H4 (cell line): ENCODE results near the gene SPAG6. TPM values are rescaled to one million over a fixed set of nuclear protein-coding genes. Genes with fewer than 3 reads are reported as not detected.
"Not testable (repeated sequence)": the region's sequence is repeated elsewhere in the genome, so short reads cannot be mapped to it uniquely, and the experiment has no call there.

ENCODE experiments used
- DNase-seq: peaks from one replicate; pipeline ENCODE4 v3.0.0-alpha.2; 2015; ENCODE audit warnings: low spot score
- total RNA-seq: library from RNA; depleted of rRNA; stranded (reverse); fragments of >200 nt; shearing (Covaris generic); gene quantifications from 2 replicates; pipeline ENCODE4 v1.2.3, GENCODE V29; 2014

Gene SPAG6
- total RNA-seq, 1 experiment from 2014 or later: 0.21 TPM

DNA sequence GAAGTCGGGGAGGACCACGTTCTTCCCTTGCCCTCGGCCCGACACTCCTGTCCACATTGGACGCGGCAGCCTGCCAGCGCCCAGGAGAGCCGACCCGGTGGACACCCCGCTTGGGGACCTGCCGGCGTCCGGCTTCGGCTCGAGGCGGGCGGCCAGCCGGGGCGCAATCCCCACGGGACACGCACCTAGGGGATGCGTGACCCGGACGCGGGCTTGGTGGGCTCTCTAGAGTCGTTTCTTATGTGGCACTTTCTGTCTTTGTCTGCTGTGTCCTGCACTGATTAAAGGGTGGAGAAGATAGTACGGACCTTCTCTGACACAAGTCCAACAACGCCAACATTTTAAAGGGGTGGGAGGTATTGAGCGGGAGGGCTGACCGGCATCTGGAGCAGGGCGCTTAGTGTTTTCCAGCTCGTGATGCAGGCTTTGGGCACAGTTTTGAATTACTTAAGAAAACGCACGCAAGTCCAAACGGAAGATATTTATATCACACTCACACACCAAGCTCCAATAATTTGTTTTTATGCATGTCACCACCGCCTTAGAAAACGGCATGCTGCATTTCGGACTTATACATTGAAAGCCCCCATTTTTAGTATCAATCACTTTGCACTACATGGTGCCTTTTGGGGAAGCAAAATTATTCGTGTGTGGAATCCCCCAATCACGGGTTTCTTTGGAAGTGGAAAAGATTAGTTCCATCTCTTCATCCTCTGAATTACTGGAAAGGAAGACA, 3.9 kb upstream of the SPAG6 start:
- DNase-seq: no peak

GRCh38 chr10:22341926-22342196, 3.4 kb upstream of the SPAG6 start:
- DNase-seq: no peak

GRCh38 chr10:22342421-22342820, 2.9 kb upstream of the SPAG6 start:
- no peak for DNase-seq

GRCh38 chr10:22343731-22344130, 1.6 kb upstream of the SPAG6 start:
- DNase-seq: no peak

GRCh38 chr10:22344249-22344648, 1.0 kb upstream of the SPAG6 start:
- no peak for DNase-seq

DNA sequence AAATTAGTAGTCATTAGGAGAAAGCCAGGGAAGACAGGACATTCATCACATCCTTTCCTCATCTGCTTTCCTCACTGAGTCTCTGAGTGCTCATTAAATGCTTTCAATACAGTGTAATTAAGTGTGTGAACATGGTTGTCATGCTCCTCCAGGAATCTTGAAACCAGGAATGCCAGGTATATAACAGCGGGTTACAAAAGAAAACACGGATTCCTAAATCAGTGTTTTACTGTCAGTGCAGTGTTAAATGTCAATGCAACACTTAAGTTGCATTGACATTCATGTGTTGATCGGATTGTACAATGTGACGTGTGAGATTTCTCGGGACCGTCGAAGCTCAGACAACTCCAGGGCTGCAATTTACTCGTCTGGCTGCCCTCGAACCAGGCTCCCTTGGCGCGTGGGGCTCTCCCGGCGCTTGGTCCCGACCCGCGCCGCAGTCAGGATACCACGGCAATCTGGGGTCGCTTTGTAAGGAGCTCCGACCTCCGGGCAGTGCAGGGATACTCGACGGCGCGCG, 455 bp upstream of the SPAG6 start:
- DNase-seq: no peak

DNA sequence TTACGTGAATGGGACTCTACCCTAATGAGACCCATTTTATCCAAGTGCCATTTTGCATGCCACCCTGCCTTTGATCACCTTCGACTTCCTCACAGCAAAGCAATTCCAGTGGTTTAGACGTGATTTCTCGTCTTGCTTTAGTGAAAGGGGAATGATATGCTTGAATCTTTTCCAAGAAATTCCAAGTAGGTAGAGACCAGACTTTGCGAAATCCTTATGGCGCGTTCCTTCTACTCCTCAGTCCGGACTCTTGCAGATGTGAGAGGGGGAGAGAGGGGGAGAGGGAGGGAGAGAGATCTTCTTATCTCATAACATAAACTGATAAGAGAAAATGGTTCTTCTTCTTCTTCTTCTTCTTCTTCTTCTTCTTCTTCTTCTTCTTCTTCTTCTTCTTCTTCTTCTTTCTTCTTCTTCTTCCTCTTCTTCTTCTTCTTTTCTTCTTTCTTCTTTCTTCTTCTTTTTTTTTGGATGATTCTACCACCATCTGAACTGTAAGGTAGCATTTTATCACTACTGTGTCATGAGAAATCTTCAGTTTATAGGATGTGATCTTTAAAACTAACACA, 883 bp downstream of the SPAG6 start:
- DNase-seq: no peak

- DNase-seq: no peak
Observed at GRCh38 chr10:22349755-22350154, 4.5 kb downstream of the SPAG6 start.

DNA sequence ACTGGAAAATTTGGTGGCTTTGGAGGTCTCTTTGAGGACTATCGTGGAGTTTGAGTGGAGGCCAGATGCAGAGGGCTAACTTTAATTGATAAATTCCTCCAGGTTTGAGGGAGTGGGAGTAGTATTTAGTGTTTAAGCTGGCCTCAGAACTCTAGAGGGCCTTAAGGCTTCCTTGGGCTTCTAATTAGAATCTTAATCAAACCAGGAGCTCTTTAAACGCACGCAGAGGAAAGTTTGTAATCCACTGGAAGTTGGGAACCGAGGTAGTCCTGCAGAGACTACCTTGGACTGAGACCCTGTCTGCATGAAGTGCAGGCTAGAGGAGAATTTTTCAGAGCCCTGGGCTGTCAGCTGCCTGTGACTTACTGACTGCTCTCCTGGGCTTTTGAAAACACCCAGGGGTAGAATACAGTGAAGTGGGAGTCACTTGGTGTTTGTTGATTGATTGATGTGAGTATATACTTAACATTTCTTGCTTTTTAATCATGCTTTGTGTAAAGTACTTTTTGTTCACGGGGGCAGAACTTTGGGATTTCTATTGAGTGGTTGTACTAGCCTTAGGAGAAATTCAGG, 5.9 kb downstream of the SPAG6 start:
- DNase-seq: no peak

DNA sequence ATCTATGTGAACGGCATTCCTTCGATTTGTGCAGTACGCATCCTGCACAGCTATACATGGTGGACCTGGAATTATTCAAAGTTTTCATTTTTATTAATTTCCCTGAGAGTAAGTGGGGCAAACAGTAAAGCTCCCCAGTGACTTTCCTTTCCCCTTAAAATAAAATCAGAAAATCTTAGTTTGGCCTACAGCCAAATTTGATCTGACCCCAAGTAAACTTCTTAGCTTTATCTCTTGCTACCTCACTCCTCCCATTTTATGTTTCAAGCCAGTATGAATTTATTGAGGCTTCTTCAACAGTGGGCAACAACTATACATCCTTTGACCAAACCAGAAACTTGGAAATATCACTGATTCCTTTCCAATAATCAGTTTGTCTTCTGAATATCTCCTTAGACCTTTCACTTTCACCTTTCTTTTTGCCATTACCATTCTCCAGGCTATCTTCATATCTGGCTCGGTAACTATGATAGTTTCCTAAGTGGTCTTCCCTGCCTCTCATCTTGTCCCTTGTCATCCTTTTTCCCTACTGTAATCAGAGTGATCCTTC, 11.1 kb downstream of the SPAG6 start:
- DNase-seq: no peak

GRCh38 chr10:22357770-22358169, 12.5 kb downstream of the SPAG6 start:
- not testable (repeated sequence) for DNase-seq

GRCh38 chr10:22363305-22363704, 18.0 kb downstream of the SPAG6 start:
- no peak for DNase-seq

DNA sequence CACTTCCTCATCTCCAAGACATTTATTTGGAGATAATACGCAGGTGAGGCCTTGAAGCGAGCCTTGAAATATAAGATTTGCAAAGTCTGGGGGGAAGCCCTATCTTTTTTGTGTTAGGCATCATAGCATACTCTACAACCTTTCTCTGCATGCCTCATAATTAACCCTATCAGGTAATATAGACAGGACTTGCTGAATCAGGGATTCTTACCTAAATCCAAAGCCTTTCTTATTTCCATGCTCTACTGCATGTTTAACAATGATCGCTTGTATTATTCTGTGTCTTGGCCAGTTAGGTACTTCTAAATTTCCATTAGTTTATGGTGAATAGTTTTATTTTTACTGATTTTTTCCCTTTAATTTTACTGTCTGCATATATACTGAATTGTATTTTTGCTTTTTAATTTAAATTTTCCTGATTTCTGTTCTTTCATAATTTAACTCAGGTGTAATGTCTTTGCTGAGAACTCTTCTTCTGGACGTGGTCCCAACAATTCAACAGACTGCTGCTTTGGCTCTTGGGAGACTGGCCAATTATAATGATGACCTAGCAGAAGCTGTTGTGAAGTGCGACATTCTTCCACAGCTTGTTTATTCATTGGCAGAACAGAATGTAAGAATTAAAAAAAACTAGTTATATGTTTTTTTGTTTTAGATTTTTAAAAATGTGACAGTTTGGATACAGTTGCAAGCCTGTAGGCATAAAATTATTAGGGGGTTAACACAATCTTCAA, 19.3 kb downstream of the SPAG6 start:
- DNase-seq: no peak

GRCh38 chr10:22365233-22365632, 19.9 kb downstream of the SPAG6 start:
- DNase-seq: no peak

DNA sequence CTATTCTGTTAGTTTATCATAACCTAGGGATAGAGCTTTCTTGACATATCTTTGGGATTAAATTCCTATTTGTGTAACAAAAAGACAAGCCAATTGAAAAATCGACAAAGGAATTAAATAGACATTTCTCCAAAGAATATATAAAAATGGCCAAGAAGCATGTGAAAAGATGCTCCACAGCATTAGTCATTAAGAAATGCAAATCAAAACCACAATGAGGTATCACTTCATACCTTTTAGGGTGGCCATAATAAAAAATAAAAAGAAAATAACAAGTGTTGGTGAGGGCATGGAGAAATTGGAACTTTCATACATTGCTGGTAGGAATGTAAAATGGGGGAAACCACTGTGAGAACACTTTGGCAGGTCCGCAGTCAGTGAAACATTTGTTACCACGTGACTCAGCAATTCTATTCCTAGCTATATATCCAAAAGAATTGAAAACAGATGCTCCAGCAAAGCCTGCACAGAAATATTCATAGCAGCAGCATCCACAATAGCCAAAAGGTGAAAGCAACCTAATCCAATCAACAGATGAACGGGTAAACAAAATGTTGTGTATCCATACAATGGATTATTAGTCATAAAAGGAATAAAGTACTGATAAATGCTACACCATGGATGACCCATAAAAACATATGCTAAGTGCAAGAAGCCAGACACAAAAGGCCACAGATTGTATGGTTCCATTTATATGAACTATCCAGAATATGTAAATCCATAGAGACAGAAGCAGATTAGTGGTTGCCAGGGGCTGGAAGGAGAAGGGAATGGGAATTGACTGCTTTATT, 20.5 kb downstream of the SPAG6 start:
- DNase-seq: no peak

DNA sequence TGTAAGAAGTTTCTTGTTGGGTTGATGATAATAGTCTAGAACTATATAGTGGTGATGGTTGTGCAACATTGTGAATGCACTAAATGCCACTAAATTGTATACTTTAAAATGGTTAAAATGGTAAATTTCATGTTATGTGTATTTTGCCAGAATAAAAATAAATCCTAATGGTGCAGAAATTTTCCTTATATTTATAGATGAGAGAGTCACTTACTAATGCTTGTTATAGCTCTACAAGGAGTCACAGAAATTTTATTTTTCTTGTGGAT, 21.1 kb downstream of the SPAG6 start:
- DNase-seq: no peak

DNA sequence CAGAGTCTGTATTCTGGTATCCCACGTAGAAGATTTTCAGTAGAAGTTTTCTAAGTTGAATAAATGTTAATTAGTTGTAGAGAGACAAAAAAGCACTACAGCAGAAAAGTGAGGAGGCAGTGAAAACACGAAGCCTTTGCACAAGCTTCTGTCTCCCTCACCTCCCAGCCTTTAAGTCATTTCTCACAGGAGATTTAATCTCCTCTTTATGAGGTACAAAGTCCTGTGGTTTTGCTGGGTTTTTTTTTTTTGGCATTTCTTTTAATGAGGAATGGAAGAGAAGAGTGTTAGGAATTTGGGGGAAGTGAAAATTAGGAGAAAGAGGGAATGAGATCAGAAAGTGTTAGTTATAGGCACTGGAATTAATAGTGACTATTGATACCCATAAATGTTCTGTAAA, 21.5 kb downstream of the SPAG6 start:
- DNase-seq: no peak

DNA sequence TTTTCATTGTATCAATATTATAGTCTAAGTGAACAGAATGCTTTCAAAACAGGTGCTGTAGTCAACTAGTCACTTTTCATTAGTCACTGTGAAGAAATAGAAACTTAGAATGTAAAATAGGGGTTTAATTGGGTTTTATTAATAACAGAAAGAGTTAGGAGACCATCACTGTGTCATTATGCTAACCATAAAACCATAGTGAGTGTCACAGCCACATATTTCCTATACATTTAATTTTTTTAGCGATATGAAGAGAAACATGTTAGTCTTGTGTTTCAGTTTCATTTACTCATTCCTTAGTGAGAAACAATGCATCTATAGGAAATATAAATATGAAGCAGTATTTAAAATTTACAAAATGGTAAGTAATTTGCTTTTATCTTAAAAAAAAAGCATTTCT, 22.2 kb downstream of the SPAG6 start:
- no peak for DNase-seq

DNA sequence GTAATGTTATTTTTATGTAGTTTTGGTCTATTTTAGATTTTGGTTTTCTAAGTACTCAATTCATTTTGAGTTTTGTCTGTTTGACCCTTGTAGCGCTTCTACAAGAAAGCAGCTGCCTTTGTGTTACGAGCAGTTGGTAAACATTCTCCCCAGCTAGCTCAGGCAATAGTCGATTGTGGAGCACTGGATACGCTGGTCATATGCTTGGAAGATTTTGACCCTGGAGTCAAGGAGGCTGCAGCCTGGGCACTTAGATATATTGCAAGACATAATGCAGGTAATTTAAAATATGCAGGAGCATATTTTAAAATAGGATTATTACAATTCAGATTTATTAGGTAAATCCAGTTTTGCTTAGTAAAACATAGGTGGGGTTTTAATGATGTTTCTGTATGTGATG, 23.1 kb downstream of the SPAG6 start:
- no peak for DNase-seq

- no peak for DNase-seq
Observed at GRCh38 chr10:22368981-22369380, 23.7 kb downstream of the SPAG6 start.

DNA sequence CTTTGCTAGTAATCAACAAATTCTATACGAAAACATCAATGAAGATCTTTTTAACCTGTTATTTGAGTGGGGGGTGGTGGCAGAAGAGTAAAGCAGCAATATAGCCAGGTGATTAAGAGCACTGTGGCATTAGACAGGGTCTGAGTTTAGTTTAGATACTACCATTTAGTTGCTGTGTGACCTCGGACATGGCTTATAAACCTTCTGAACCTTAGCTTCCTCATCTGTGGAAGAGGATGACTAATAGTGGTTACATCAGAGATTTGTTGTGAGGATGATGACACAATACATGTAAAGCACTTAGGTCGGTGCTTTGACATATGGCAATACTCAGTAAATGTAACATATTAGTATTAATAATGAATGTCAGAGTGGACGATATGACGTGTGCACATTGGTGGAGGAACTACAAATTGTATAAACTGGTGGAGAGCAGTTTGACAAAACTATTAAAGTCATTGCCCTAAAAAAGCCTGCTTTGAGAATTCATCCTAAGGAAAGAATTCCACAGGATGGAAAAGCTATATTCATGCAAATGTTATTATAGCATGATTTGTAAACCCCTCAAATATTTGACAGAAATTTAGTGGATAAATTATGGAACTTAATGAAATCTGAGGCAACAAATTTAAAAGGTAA, 24.3 kb downstream of the SPAG6 start:
- DNase-seq: peak; percentile 8
